NB4 (cell line): ENCODE measurements around the gene SELENOM.

Source experiments
- MYC ChIP-seq: IDR thresholded peaks from 2 replicates; pipeline ENCODE4 v1.6.1; 2011; ENCODE audit warnings: low read depth, low read length
- POLR2A ChIP-seq: IDR thresholded peaks from 2 replicates; pipeline ENCODE4 v1.6.1; 2011; ENCODE audit warnings: mild to moderate bottlenecking; ENCODE audit not compliant: insufficient read length; ENCODE audit errors: extremely low read depth
- TF ChIP-seq, protein P1 (sequence below): IDR thresholded peaks from one replicate; pipeline ENCODE4 v1.5.1; 2012; ENCODE audit warnings: low read depth, low read length
- TF ChIP-seq, protein P2 (sequence below): IDR thresholded peaks from 2 replicates; pipeline ENCODE4 v1.6.1; 2011; ENCODE audit warnings: low read depth, low read length

DNA sequence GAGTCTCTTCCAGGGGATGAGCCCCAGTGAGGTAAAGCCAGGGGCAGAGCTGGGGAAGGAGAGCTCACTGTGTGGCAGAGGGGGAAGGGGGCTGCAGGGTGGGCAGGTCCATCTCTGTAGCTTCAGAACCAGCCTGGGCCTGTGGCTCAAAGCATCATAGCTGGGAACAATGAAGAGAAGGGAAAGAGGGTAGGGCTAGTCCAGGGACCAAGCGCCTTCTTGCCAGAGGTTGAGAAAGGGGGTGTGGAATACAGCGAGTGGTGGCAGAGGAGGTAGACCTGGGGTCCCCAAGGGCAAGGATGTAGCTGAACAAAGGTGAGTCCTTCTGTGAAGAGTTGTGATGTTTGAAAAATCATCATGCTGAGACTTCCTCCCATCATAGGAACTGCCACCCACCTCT lies 34.2 kb upstream of the SELENOM start:
- TF ChIP-seq POLR2A, result no peak
- TF ChIP-seq, protein P1, sequence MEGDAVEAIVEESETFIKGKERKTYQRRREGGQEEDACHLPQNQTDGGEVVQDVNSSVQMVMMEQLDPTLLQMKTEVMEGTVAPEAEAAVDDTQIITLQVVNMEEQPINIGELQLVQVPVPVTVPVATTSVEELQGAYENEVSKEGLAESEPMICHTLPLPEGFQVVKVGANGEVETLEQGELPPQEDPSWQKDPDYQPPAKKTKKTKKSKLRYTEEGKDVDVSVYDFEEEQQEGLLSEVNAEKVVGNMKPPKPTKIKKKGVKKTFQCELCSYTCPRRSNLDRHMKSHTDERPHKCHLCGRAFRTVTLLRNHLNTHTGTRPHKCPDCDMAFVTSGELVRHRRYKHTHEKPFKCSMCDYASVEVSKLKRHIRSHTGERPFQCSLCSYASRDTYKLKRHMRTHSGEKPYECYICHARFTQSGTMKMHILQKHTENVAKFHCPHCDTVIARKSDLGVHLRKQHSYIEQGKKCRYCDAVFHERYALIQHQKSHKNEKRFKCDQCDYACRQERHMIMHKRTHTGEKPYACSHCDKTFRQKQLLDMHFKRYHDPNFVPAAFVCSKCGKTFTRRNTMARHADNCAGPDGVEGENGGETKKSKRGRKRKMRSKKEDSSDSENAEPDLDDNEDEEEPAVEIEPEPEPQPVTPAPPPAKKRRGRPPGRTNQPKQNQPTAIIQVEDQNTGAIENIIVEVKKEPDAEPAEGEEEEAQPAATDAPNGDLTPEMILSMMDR, result no peak
- TF ChIP-seq, protein P2, sequence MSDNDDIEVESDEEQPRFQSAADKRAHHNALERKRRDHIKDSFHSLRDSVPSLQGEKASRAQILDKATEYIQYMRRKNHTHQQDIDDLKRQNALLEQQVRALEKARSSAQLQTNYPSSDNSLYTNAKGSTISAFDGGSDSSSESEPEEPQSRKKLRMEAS, result no peak
- no peak for TF ChIP-seq MYC
